AG04450 (cell line): ENCODE results near the gene SULT1B1. TPM values are rescaled to one million over a fixed set of nuclear protein-coding genes. Genes with fewer than 3 reads are reported as not detected.

ENCODE experiments used
- CTCF ChIA-PET: fragments of 300-600, 350-600 bp; formaldehyde crosslinking; extraction: SDS; loops from one replicate; lab custom pipeline; 2022; ENCODE audit warnings: antibody characterized with exemption, inconsistent platforms; lab: Charles Lee
- POLR2A ChIA-PET: fragments of 350-600 bp; formaldehyde crosslinking; extraction: SDS; loops from one replicate; lab custom pipeline; 2021; ENCODE audit warnings: antibody characterized with exemption, inconsistent platforms; lab: Yijun Ruan, JAX
- DNase-seq: peaks from one replicate; pipeline ENCODE4 v3.0.0-alpha.2; 2011; ENCODE audit warnings: low read depth, low spot score
- H3K27ac ChIP-seq: one replicate; pipeline ENCODE4 v1.5.1; 2012; ENCODE audit warnings: low read depth, low read length, control low read depth
- H3K27me3 ChIP-seq: one replicate; pipeline ENCODE4 v1.6.0; 2012; ENCODE audit warnings: low read length; ENCODE audit not compliant: control insufficient read depth, insufficient read depth
- H3K4me3 ChIP-seq: 2 replicates; pipeline ENCODE4 v1.5.1; 2011; ENCODE audit warnings: mild to moderate bottlenecking, low read depth, low read length, control low read depth
- H3K9me3 ChIP-seq: 2 replicates; pipeline ENCODE4 v1.5.1; 2012; ENCODE audit warnings: low read length; ENCODE audit not compliant: control insufficient read depth, insufficient read depth
- polyA plus RNA-seq: library from polyadenylated mRNA; depleted of rRNA; stranded (reverse); fragments of >200 nt; gene quantifications from 2 replicates; pipeline ENCODE4 v1.2.3, GENCODE V29; 2011
- TF ChIP-seq, protein P1 (sequence below): IDR thresholded peaks from 2 replicates; pipeline ENCODE4 v1.5.1; 2011; ENCODE audit warnings: low read depth, low read length, control low read depth, inconsistent platforms

SULT1B1 gene
- polyA plus RNA-seq, 1 experiment: not detected

DNA sequence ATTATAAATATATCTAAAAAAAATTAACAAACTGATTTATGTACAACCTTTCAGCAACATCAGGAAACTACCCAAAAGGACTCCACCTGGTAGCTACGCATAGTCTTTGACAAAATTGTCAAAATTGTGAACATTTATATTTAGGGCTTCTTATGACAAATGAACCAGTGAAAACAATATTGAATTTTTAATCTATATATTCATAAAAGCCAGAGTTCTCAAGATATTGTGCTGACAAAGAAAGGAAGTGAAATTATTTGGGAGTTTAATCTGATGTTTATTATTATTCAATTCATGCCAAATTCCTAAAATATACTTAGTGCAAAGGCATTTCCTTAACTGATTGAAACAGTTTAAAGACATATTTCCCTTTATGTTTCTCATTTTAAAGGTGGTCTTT lies 5.3 kb upstream of the SULT1B1 start:
- TF ChIP-seq, protein P1, sequence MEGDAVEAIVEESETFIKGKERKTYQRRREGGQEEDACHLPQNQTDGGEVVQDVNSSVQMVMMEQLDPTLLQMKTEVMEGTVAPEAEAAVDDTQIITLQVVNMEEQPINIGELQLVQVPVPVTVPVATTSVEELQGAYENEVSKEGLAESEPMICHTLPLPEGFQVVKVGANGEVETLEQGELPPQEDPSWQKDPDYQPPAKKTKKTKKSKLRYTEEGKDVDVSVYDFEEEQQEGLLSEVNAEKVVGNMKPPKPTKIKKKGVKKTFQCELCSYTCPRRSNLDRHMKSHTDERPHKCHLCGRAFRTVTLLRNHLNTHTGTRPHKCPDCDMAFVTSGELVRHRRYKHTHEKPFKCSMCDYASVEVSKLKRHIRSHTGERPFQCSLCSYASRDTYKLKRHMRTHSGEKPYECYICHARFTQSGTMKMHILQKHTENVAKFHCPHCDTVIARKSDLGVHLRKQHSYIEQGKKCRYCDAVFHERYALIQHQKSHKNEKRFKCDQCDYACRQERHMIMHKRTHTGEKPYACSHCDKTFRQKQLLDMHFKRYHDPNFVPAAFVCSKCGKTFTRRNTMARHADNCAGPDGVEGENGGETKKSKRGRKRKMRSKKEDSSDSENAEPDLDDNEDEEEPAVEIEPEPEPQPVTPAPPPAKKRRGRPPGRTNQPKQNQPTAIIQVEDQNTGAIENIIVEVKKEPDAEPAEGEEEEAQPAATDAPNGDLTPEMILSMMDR: no peak
- POLR2A ChIA-PET: interaction anchor here (0.7 kb wide), 1 partner anchor 9 kb away, joined by 3 read pairs; no protein-coding TSS in a partner anchor
- Histone ChIP-seq H3K27me3 (no peaks in the 10 kb centered on the region), H3K27ac (no peak overlapping the region), H3K4me3 (no peak overlapping the region), H3K9me3 (no peaks in the 10 kb centered on the region)
- CTCF ChIA-PET: interaction anchor here (1.1 kb wide), 1 partner anchor 116 kb away, joined by 3 read pairs; no protein-coding TSS in a partner anchor
- no peak for DNase-seq

GRCh38 chr4:69764311-69764710 lies 3.9 kb upstream of the SULT1B1 start:
- H3K27me3 ChIP-seq: no peaks in the 10 kb centered on the region
- DNase-seq: no peak
- ChIA-PET POLR2A (no interaction called here), CTCF (no interaction called here)
- H3K9me3 ChIP-seq: no peaks in the 10 kb centered on the region
- H3K4me3 ChIP-seq: no peak overlapping the region
- H3K27ac ChIP-seq: no peak overlapping the region
- TF ChIP-seq, protein P1: no peak

GRCh38 chr4:69763233-69763632 lies 2.8 kb upstream of the SULT1B1 start:
- ChIA-PET POLR2A (no interaction called here), CTCF (no interaction called here)
- H3K9me3 ChIP-seq: no peaks in the 10 kb centered on the region
- no peak overlapping the region for H3K4me3 ChIP-seq
- H3K27me3 ChIP-seq: no peaks in the 10 kb centered on the region
- TF ChIP-seq, protein P1: no peak
- no peak for DNase-seq
- no peak overlapping the region for H3K27ac ChIP-seq

GRCh38 chr4:69759189-69759604 lies 1.2 kb downstream of the SULT1B1 start:
- TF ChIP-seq, protein P1: no peak
- ChIA-PET POLR2A (interaction anchor here (0.6 kb wide), 1 partner anchor 980 kb away, joined by 4 read pairs; no protein-coding TSS in a partner anchor), CTCF (no interaction called here)
- H3K4me3 ChIP-seq: no peak overlapping the region
- H3K27ac ChIP-seq: no peak overlapping the region
- no peaks in the 10 kb centered on the region for H3K9me3 ChIP-seq
- no peaks in the 10 kb centered on the region for H3K27me3 ChIP-seq
- DNase-seq: no peak

DNA sequence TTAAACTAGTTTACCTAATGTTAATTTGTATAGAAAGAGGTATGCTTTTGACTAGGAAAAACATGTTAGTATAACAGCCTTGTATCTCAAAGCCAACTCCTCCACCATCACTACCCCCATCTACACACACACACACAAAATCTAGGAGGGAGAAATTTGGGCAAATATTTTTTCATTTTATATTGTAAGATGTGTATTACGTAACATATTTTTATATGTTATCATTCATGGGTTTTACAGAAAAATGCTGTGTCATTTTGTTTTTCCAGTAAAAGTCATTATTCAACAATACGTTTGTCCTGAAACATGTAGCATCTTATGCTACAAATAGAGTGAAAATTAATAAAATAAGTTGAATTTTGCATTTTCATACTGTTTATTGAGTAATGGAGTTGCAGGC lies 3.0 kb downstream of the SULT1B1 start:
- ChIA-PET POLR2A (interaction anchor here (0.6 kb wide), 1 partner anchor 8 kb away, joined by 3 read pairs; no protein-coding TSS in a partner anchor), CTCF (no interaction called here)
- Histone ChIP-seq H3K27ac (no peak overlapping the region), H3K9me3 (no peaks in the 10 kb centered on the region), H3K27me3 (no peaks in the 10 kb centered on the region), H3K4me3 (no peak overlapping the region)
- no peak for DNase-seq
- TF ChIP-seq, protein P1: no peak
